Superior temporal gyrus (tissue), 1 donor: ENCODE measurements around the gene ANKRD13D.
A peak's percentile ranks its signal among the peaks of the same experiment; 100 is the strongest.

ENCODE experiments used
- DNase-seq: peaks from one replicate; pipeline ENCODE4 v3.0.0-alpha.2; 2016; ENCODE audit errors: extremely low spot score

ANKRD13D gene

GRCh38 chr11:67285541-67286498 lies 3.3 kb upstream of the ANKRD13D start:
- DNase-seq: no peak

- DNase-seq: no peak
These were observed 2.3 kb upstream of the ANKRD13D start for GRCh38 chr11:67286621-67287333.

- no peak for DNase-seq
These were observed 1.5 kb upstream of the ANKRD13D start for GRCh38 chr11:67287355-67288197.

- no peak for DNase-seq
These were observed 978 bp upstream of the ANKRD13D start for GRCh38 chr11:67288198-67288451.

- DNase-seq: peak; percentile 73
These were observed 464 bp upstream of the ANKRD13D start for GRCh38 chr11:67288452-67289225.

- no peak for DNase-seq
These were observed 762 bp downstream of the ANKRD13D start for GRCh38 chr11:67289651-67290479.

- DNase-seq: no peak
These were observed 1.7 kb downstream of the ANKRD13D start for GRCh38 chr11:67290801-67291200.

- no peak for DNase-seq
These were observed 2.6 kb downstream of the ANKRD13D start for GRCh38 chr11:67291481-67292381.

- DNase-seq: no peak
These were observed 3.6 kb downstream of the ANKRD13D start for GRCh38 chr11:67292671-67293070.

GRCh38 chr11:67293090-67293489 lies 4.0 kb downstream of the ANKRD13D start:
- DNase-seq: no peak

- DNase-seq: no peak
These were observed 6.7 kb downstream of the ANKRD13D start for GRCh38 chr11:67295846-67296245.

GRCh38 chr11:67298786-67299185 lies 9.7 kb downstream of the ANKRD13D start:
- DNase-seq: no peak

- no peak for DNase-seq
These were observed 10.5 kb downstream of the ANKRD13D start for GRCh38 chr11:67299471-67300191.

GRCh38 chr11:67300256-67300755 lies 11.2 kb downstream of the ANKRD13D start:
- DNase-seq: no peak

GRCh38 chr11:67300756-67301312 lies 11.7 kb downstream of the ANKRD13D start:
- DNase-seq: no peak

GRCh38 chr11:67301313-67301921 lies 12.3 kb downstream of the ANKRD13D start:
- DNase-seq: no peak

GRCh38 chr11:67301951-67302516 lies 12.9 kb downstream of the ANKRD13D start:
- no peak for DNase-seq
